K562 (cell line): ENCODE results near the gene SMARCD2.

Experiments
- EZH2 ChIP-seq: IDR thresholded peaks from 2 replicates; pipeline ENCODE4 v1.6.1; 2012; ENCODE audit warnings: low read depth, mild to moderate bottlenecking, inconsistent platforms, low read length, borderline replicate concordance
- MYBL2 ChIP-seq, 2 experiments: fragments of 450-650 bp in 1 of 2; sonication (generic) in 1 of 2; formaldehyde crosslinking in 1 of 2; IDR thresholded peaks; 2 replicates each; pipeline versions ENCODE4 v1.6.1 to v1.8.1; 2017 to 2022; ENCODE audit warnings: borderline replicate concordance in 1 of 2, inconsistent platforms in 1 of 2, low read depth in 1 of 2, mild to moderate bottlenecking in 1 of 2, missing genetic modification reagents in 1 of 2, moderate library complexity in 1 of 2

DNA sequence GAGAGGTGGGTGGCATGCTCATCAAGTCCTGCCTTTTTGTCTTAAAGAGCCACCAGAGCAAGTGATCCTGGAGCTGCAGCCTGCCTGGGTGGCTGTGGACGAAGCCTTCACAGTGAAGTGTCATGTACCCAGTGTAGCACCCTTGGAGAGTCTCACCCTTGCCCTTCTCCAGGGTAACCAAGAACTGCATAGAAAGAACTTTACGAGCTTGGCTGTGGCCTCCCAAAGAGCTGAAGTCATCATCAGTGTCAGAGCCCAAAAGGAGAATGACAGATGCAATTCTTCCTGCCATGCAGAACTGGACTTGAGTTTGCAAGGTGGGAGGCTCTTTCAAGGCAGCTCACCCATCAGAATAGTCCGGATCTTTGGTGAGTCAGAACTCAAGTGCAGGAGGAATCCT is 16.8 kb upstream of the SMARCD2 start:
- TF ChIP-seq MYBL2 (IDR thresholded peaks at IDR 0.05; ENCODE audit: low read depth) (no peak), MYBL2 (CRISPR knock-in tag; IDR thresholded peaks at IDR 0.05; ENCODE audit: borderline replicate concordance) (no peak), EZH2 (no peak)
